Liver (tissue), 9 donors: ENCODE data around the gene RPS14. TPM values are rescaled to one million over a fixed set of nuclear protein-coding genes. Genes with fewer than 3 reads are reported as not detected.

ENCODE experiments used
- DNase-seq: peaks from one replicate; pipeline ENCODE4 v3.0.0-alpha.2; 2017; ENCODE audit warnings: low spot score
- H3K27ac ChIP-seq, 2 donors: one replicate each; pipeline ENCODE4 v1.7.0; 2013; ENCODE audit warnings: inconsistent platforms in 2 of 2, low read length in 2 of 2, control low read depth in 1 of 2, low read depth in 1 of 2, mild to moderate bottlenecking in 1 of 2
- H3K27me3 ChIP-seq, 4 donors: one replicate each; pipeline versions ENCODE4 v1.6.1 to v1.7.0; 2013; ENCODE audit warnings: low read length in 3 of 4, inconsistent platforms in 1 of 4, mild to moderate bottlenecking in 1 of 4, moderate library complexity in 1 of 4; ENCODE audit not compliant: control insufficient read depth in 4 of 4, insufficient read depth in 4 of 4
- H3K36me3 ChIP-seq, 4 donors: one replicate each; pipeline versions ENCODE4 v1.6.1 to v1.7.0; 2013; ENCODE audit warnings: low read length in 3 of 4, mild to moderate bottlenecking in 3 of 4, low read depth in 1 of 4, moderate library complexity in 1 of 4; ENCODE audit not compliant: control insufficient read depth in 4 of 4, insufficient read depth in 3 of 4
- H3K4me1 ChIP-seq, 4 donors: one replicate each; pipeline versions ENCODE4 v1.6.1 to v1.7.0; 2013; ENCODE audit warnings: low read length in 3 of 4, mild to moderate bottlenecking in 3 of 4, moderate library complexity in 1 of 4; ENCODE audit not compliant: control insufficient read depth in 4 of 4, insufficient read depth in 4 of 4
- H3K4me3 ChIP-seq, 3 donors: one replicate each; pipeline versions ENCODE4 v1.6.1 to v1.7.0; 2013; ENCODE audit warnings: low read length in 3 of 3, control low read depth in 1 of 3, low read depth in 1 of 3, mild to moderate bottlenecking in 1 of 3
- H3K9ac ChIP-seq, 2 donors: one replicate each; pipeline ENCODE4 v1.7.0; 2013; ENCODE audit warnings: low read length in 2 of 2, mild to moderate bottlenecking in 2 of 2, moderate library complexity in 2 of 2, control low read depth in 1 of 2, low read depth in 1 of 2
- H3K9me3 ChIP-seq, 4 donors: one replicate each; pipeline versions ENCODE4 v1.6.1 to v1.7.0; 2013; ENCODE audit warnings: low read length in 3 of 4; ENCODE audit not compliant: control insufficient read depth in 4 of 4
- FOXA1 ChIP-seq: IDR thresholded peaks from 2 replicates; pipeline ENCODE4 v1.6.1; 2016; ENCODE audit warnings: antibody characterized with exemption
- FOXA2 ChIP-seq: IDR thresholded peaks from 2 replicates; pipeline ENCODE4 v1.6.1; 2016; ENCODE audit warnings: antibody characterized with exemption
- GABPA ChIP-seq, 2 donors: IDR thresholded peaks in 1 of 2; conservative IDR thresholded peaks in 1 of 2; 2 replicates each; pipeline ENCODE4 v1.6.1; 2016; ENCODE audit warnings: antibody characterized with exemption in 2 of 2, mild to moderate bottlenecking in 1 of 2, moderate library complexity in 1 of 2
- HNF4A ChIP-seq, 2 donors: conservative IDR thresholded peaks; 2 replicates each; pipeline ENCODE4 v1.6.1; 2016; ENCODE audit warnings: antibody characterized with exemption in 2 of 2, mild to moderate bottlenecking in 2 of 2
- HNF4G ChIP-seq: IDR thresholded peaks from 2 replicates; pipeline ENCODE4 v1.6.1; 2016; ENCODE audit warnings: antibody characterized with exemption
- JUND ChIP-seq, 2 donors: IDR thresholded peaks; 2 replicates each; pipeline ENCODE4 v1.6.1; 2016; ENCODE audit warnings: antibody characterized with exemption in 2 of 2
- MAX ChIP-seq: IDR thresholded peaks from 2 replicates; pipeline ENCODE4 v1.6.1; 2016; ENCODE audit warnings: antibody characterized with exemption
- NR2F2 ChIP-seq: IDR thresholded peaks from 2 replicates; pipeline ENCODE4 v1.6.1; 2016; ENCODE audit warnings: antibody characterized with exemption
- RAD21 ChIP-seq, 2 donors: IDR thresholded peaks; 2 replicates each; pipeline ENCODE4 v1.6.1; 2016; ENCODE audit warnings: antibody characterized with exemption in 2 of 2, mild to moderate bottlenecking in 2 of 2
- RXRA ChIP-seq, 2 donors: IDR thresholded peaks; 2 replicates each; pipeline ENCODE4 v1.6.1; 2017 to 2018; ENCODE audit warnings: antibody characterized with exemption in 2 of 2, mild to moderate bottlenecking in 1 of 2
- TAF1 ChIP-seq: conservative IDR thresholded peaks from 2 replicates; pipeline ENCODE4 v1.6.1; 2016; ENCODE audit warnings: antibody characterized with exemption, mild to moderate bottlenecking
- YY1 ChIP-seq: IDR thresholded peaks from 2 replicates; pipeline ENCODE4 v1.6.1; 2016; ENCODE audit warnings: antibody characterized with exemption, mild to moderate bottlenecking
- whole genome bisulfite sequencing: extraction: QIAGEN DNeasy Blood & Tissue Kit; methylation state at CpG from one replicate; pipeline ENCODE4 v1.1.7; 2013; 5-methylcytosine and 5-hydroxymethylcytosine counted together
- polyA plus RNA-seq, 2 donors: library from polyadenylated mRNA; stranded (reverse) in 1 of 2; unstranded in 1 of 2; fragments of 200-250 nt in 1 of 2; fragments of >200 nt in 1 of 2; fragmentation: Nextera tagmentation in 1 of 2; extraction: Ambion mirVana in 1 of 2; gene quantifications; one replicate each; pipeline versions ENCODE4 v1.2.1 to v1.2.3, GENCODE V29; 2013 to 2015
- total RNA-seq, 2 donors: library from RNA; depleted of rRNA; stranded (reverse); fragments of >200 nt; gene quantifications; one replicate each; pipeline ENCODE4 v1.2.3, GENCODE V29; 2014
- TF ChIP-seq, protein P1 (sequence below): IDR thresholded peaks from 2 replicates; pipeline ENCODE4 v1.6.1; 2016; ENCODE audit warnings: antibody characterized with exemption
- TF ChIP-seq, protein P2 (sequence below): fragments of 150-350 bp; IDR thresholded peaks from 2 replicates; pipeline ENCODE4 v1.5.1; 2017; ENCODE audit warnings: improper control_type of control experiment, low read depth, low read length; ENCODE audit not compliant: missing input control
- TF ChIP-seq, protein P3 (sequence below): IDR thresholded peaks from 2 replicates; pipeline ENCODE4 v1.6.1; 2016; ENCODE audit warnings: antibody characterized with exemption, mild to moderate bottlenecking
- donor health status: healthy.
- donor health status: healthy.
- donor health status: healthy.
- donor health status: healthy.
- donor health status: healthy.

RPS14 gene
- total and polyA plus RNA-seq, 4 donors = 609 to 956 (median 885) TPM

GRCh38 chr5:150401076-150401375 lies 48.5 kb downstream of the RPS14 start:
- Histone ChIP-seq H3K36me3 (peaks cover 0 to 47% (median 22%) of the 10 kb centered on the region in 4 donors), H3K4me3 (no peak overlapping the region), H3K4me1 (no peaks in the 10 kb centered on the region), H3K9ac (no peak overlapping the region), H3K27ac (no peak overlapping the region), H3K27me3 (no peaks in the 10 kb centered on the region), H3K9me3 (no peaks in the 10 kb centered on the region)
- TF ChIP-seq RXRA (IDR thresholded peaks at IDR 0.05) (no peak), TAF1 (no peak), RAD21 (IDR thresholded peaks at IDR 0.05) (no peak), MAX (no peak)
- no peak for DNase-seq
- 77% methylated on average over 3 of the region's 3 CpGs for WGBS

- Histone ChIP-seq H3K4me3 (no peak overlapping the region), H3K27ac (no peak overlapping the region), H3K4me1 (no peaks in the 10 kb centered on the region), H3K36me3 (peaks cover 0 to 48% (median 25%) of the 10 kb centered on the region in 4 donors), H3K27me3 (no peaks in the 10 kb centered on the region), H3K9me3 (no peaks in the 10 kb centered on the region), H3K9ac (no peak overlapping the region)
- 92% methylated on average over 12 of the region's 12 CpGs for WGBS
- no peak for TF ChIP-seq RAD21 (IDR thresholded peaks at IDR 0.05)
- TF ChIP-seq MAX = no peak
- TF ChIP-seq, protein P1, sequence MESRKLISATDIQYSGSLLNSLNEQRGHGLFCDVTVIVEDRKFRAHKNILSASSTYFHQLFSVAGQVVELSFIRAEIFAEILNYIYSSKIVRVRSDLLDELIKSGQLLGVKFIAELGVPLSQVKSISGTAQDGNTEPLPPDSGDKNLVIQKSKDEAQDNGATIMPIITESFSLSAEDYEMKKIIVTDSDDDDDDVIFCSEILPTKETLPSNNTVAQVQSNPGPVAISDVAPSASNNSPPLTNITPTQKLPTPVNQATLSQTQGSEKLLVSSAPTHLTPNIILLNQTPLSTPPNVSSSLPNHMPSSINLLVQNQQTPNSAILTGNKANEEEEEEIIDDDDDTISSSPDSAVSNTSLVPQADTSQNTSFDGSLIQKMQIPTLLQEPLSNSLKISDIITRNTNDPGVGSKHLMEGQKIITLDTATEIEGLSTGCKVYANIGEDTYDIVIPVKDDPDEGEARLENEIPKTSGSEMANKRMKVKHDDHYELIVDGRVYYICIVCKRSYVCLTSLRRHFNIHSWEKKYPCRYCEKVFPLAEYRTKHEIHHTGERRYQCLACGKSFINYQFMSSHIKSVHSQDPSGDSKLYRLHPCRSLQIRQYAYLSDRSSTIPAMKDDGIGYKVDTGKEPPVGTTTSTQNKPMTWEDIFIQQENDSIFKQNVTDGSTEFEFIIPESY = no peak
- no peak for TF ChIP-seq FOXA2
- no peak for TF ChIP-seq JUND (IDR thresholded peaks at IDR 0.05)
- no peak for TF ChIP-seq YY1
- no peak for TF ChIP-seq HNF4G
- TF ChIP-seq RXRA (IDR thresholded peaks at IDR 0.05) = no peak
- no peak for TF ChIP-seq FOXA1
- TF ChIP-seq, protein P2, sequence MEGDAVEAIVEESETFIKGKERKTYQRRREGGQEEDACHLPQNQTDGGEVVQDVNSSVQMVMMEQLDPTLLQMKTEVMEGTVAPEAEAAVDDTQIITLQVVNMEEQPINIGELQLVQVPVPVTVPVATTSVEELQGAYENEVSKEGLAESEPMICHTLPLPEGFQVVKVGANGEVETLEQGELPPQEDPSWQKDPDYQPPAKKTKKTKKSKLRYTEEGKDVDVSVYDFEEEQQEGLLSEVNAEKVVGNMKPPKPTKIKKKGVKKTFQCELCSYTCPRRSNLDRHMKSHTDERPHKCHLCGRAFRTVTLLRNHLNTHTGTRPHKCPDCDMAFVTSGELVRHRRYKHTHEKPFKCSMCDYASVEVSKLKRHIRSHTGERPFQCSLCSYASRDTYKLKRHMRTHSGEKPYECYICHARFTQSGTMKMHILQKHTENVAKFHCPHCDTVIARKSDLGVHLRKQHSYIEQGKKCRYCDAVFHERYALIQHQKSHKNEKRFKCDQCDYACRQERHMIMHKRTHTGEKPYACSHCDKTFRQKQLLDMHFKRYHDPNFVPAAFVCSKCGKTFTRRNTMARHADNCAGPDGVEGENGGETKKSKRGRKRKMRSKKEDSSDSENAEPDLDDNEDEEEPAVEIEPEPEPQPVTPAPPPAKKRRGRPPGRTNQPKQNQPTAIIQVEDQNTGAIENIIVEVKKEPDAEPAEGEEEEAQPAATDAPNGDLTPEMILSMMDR = no peak
- no peak for DNase-seq
Measured at GRCh38 chr5:150400316-150401075, 49.0 kb downstream of the RPS14 start.

DNA sequence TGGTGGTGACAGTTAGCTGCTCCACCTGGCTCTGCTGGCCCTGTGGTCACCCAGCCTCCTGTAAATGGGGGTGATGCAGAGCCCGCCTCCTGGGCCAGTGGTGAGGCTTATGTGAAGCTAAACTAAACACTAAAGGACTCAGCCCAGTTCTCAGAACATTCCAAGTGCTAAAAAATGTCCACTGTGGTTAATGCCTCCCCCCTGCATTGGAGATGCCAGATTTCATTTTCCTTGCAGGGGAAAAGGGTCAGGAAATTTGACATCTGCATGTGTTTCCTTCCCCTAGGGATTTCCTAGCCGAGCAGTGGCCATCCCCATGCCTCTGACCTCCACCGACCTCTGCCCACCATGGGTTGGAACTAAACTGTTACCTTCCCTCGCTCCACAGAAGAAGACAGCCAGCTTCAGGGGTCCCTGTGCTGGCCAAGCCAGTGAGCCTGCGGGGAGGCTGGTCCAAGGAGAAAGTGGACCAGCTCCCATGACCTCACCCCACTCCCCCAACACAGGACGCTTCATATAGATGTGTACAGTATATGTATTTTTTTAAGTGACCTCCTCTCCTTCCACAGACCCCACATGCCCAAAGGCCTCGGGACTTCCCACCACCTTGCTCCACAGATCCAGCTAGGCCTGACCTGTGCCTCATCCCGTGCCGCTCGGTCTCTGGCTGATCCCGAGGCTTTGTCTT lies 49.9 kb downstream of the RPS14 start:
- H3K9ac ChIP-seq = no peak overlapping the region
- H3K27me3 ChIP-seq = no peaks in the 10 kb centered on the region
- no peak overlapping the region for H3K4me3 ChIP-seq
- no peak for DNase-seq
- H3K36me3 ChIP-seq = peaks cover 4 to 50% (median 30%) of the 10 kb centered on the region in 4 donors
- no peaks in the 10 kb centered on the region for H3K9me3 ChIP-seq
- H3K27ac ChIP-seq = no peak overlapping the region
- 92% methylated on average over 11 of the region's 11 CpGs for WGBS
- H3K4me1 ChIP-seq = no peaks in the 10 kb centered on the region
- TF ChIP-seq RAD21 (IDR thresholded peaks at IDR 0.05) (no peak), NR2F2 (no peak), GABPA (IDR thresholded peaks at IDR 0.05 in 1 of 2, conservative IDR thresholded peaks at IDR 0.05 in 1 of 2) (no peak), JUND (IDR thresholded peaks at IDR 0.05) (no peak), TAF1 (no peak), HNF4A (conservative IDR thresholded peaks at IDR 0.05) (no peak), YY1 (no peak)
- TF ChIP-seq, protein P1 = no peak
- TF ChIP-seq, protein P3, sequence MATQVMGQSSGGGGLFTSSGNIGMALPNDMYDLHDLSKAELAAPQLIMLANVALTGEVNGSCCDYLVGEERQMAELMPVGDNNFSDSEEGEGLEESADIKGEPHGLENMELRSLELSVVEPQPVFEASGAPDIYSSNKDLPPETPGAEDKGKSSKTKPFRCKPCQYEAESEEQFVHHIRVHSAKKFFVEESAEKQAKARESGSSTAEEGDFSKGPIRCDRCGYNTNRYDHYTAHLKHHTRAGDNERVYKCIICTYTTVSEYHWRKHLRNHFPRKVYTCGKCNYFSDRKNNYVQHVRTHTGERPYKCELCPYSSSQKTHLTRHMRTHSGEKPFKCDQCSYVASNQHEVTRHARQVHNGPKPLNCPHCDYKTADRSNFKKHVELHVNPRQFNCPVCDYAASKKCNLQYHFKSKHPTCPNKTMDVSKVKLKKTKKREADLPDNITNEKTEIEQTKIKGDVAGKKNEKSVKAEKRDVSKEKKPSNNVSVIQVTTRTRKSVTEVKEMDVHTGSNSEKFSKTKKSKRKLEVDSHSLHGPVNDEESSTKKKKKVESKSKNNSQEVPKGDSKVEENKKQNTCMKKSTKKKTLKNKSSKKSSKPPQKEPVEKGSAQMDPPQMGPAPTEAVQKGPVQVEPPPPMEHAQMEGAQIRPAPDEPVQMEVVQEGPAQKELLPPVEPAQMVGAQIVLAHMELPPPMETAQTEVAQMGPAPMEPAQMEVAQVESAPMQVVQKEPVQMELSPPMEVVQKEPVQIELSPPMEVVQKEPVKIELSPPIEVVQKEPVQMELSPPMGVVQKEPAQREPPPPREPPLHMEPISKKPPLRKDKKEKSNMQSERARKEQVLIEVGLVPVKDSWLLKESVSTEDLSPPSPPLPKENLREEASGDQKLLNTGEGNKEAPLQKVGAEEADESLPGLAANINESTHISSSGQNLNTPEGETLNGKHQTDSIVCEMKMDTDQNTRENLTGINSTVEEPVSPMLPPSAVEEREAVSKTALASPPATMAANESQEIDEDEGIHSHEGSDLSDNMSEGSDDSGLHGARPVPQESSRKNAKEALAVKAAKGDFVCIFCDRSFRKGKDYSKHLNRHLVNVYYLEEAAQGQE = no peak
